Ovary (tissue), 9 donors: Measurements from ENCODE around the gene GJB5. TPM values are rescaled to one million over a fixed set of nuclear protein-coding genes. Genes with fewer than 3 reads are reported as not detected.

Experiments
- DNase-seq, 5 donors: peaks; one replicate each; pipeline ENCODE4 v3.0.0-alpha.2; 2019 to 2020
- H3K27ac ChIP-seq, 2 donors: fragments of 200-600 bp; one replicate each; pipeline versions ENCODE4 v1.5.1 to v1.8.0; 2019 to 2022
- H3K27me3 ChIP-seq: fragments of 200-600 bp; one replicate; pipeline ENCODE4 v1.8.0; 2022
- H3K36me3 ChIP-seq: fragments of 200-600 bp; sonication (generic); one replicate; pipeline ENCODE4 v1.5.1; 2019
- H3K4me1 ChIP-seq: one replicate; pipeline ENCODE4 v1.8.1; 2013; ENCODE audit warnings: mild to moderate bottlenecking, moderate library complexity; ENCODE audit not compliant: insufficient read depth
- H3K4me3 ChIP-seq: fragments of 200-600 bp; sonication (generic); one replicate; pipeline ENCODE4 v1.5.1; 2017
- H3K9me3 ChIP-seq, 2 donors: fragments of 200-600 bp in 1 of 2; sonication (generic) in 1 of 2; one replicate each; pipeline versions ENCODE4 v1.5.1 to v1.8.1; 2013 to 2019; ENCODE audit warnings: mild to moderate bottlenecking in 1 of 2, moderate library complexity in 1 of 2
- EP300 ChIP-seq: sonication (generic); formaldehyde crosslinking; IDR thresholded peaks from one replicate; pipeline ENCODE4 v1.6.1; 2017; ENCODE audit warnings: antibody characterized with exemption
- POLR2A ChIP-seq: fragments of 450-650 bp; IDR thresholded peaks from one replicate; pipeline ENCODE4 v1.6.1; 2017; ENCODE audit warnings: antibody characterized with exemption, mild to moderate bottlenecking, moderate library complexity
- WGBS, 3 donors: extraction: QIAGEN DNeasy Blood & Tissue Kit in 1 of 3; methylation state at CpG; one replicate each; pipeline versions ENCODE4 v1.1.5 to v1.1.7; 2013 to 2017; 5-methylcytosine and 5-hydroxymethylcytosine counted together
- intact Hi-C, 4 donors: fragments of 100-400 bp; cut with DNase I; formaldehyde crosslinking; loops; one replicate each; pipeline versions ENCODE4 v1.11.0 to v1.15.1; 2022 to 2023
- polyA plus RNA-seq, 2 donors: library from polyadenylated mRNA; stranded (reverse); fragments of 200-250 nt in 1 of 2; fragments of 350-450 nt in 1 of 2; fragmentation: Illumina TruSeq in 1 of 2; extraction: RNeasy Lipid Tissue Mini Kit (QIAGEN cat#74804) in 1 of 2; gene quantifications; one replicate each; pipeline ENCODE4 v1.2.3, GENCODE V29; 2013 to 2014
- total RNA-seq, 7 donors: library from RNA; depleted of rRNA in 2 of 7; stranded (reverse); fragments of >200 nt in 2 of 7; fragmentation: NEBNext Ultra II Directional in 3 of 7; extraction: Animal tissue kit (Norgen Biotek cat#: 25700) in 3 of 7; gene quantifications; one replicate each; pipeline versions ENCODE4 v1.1.0 to v1.2.4, GENCODE V29; 2016 to 2023
- TF ChIP-seq, protein P1 (sequence below), 3 donors: fragments of 450-650 bp in 2 of 3; fragments of 200-600 bp in 1 of 3; IDR thresholded peaks; one replicate each; pipeline versions ENCODE4 v1.5.1 to v1.8.0; 2016 to 2022; ENCODE audit warnings: antibody characterized with exemption in 3 of 3, mild to moderate bottlenecking in 1 of 3
- donor health status: DM: no; HTN: no; CAD: no; lungs with moderate emphysema.
- donor health status: DM: no; HTN: no; CAD: no.
- donor health status: Bipolar disorder and iron deficiency.
- donor health status: DM: yes; HTN: yes; CAD: no.
- donor health status: DM: no; HTN: no; CAD: no.
- donor health status: DM: yes; HTN: yes; CAD: no.

Gene GJB5
- total and polyA plus RNA-seq, 9 donors: not detected

DNA sequence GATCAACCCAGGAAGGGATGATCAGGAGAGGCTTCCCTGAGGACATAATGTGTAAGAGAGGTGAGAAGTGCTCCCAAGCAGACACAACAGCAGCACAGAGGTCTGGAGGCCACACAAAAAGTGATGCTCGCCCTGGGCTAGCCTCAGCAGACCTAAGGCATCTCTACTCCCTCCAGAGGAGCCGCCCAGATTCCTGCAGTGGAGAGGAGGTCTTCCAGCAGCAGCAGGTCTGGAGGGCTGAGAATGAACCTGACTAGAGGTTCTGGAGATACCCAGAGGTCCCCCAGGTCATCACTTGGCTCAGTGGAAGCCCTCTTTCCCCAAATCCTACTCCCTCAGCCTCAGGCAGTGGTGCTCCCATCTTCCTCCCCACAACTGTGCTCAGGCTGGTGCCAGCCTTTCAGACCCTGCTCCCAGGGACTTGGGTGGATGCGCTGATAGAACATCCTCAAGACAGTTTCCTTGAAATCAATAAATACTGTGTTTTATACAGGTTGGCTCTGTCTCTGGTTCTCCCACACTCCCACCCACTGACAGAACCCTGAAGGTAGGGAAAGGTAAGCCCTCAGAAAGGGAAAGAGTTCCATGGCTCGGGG is 31.1 kb downstream of the GJB5 start:
- no peak overlapping the region for H3K4me3 ChIP-seq
- DNase-seq: no peak
- WGBS, 3 donors: 55 to 62% (median 55%) methylated on average over 4 of the region's 4 CpGs

GRCh38 chr1:34786521-34787325 is 31.9 kb downstream of the GJB5 start:
- H3K27ac ChIP-seq: no peak overlapping the region
- no peaks in the 10 kb centered on the region for H3K9me3 ChIP-seq
- H3K27me3 ChIP-seq: no peaks in the 10 kb centered on the region
- 48 to 50% (median 49%) methylated on average over 14 of the region's 14 CpGs for WGBS, 3 donors
- no peaks in the 10 kb centered on the region for H3K36me3 ChIP-seq
- H3K4me1 ChIP-seq: no peaks in the 10 kb centered on the region
- no peak overlapping the region for H3K4me3 ChIP-seq
- peak; percentile 43 to 73 (median 53) for DNase-seq
- TF ChIP-seq POLR2A: no peak
- TF ChIP-seq, protein P1, sequence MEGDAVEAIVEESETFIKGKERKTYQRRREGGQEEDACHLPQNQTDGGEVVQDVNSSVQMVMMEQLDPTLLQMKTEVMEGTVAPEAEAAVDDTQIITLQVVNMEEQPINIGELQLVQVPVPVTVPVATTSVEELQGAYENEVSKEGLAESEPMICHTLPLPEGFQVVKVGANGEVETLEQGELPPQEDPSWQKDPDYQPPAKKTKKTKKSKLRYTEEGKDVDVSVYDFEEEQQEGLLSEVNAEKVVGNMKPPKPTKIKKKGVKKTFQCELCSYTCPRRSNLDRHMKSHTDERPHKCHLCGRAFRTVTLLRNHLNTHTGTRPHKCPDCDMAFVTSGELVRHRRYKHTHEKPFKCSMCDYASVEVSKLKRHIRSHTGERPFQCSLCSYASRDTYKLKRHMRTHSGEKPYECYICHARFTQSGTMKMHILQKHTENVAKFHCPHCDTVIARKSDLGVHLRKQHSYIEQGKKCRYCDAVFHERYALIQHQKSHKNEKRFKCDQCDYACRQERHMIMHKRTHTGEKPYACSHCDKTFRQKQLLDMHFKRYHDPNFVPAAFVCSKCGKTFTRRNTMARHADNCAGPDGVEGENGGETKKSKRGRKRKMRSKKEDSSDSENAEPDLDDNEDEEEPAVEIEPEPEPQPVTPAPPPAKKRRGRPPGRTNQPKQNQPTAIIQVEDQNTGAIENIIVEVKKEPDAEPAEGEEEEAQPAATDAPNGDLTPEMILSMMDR (IDR thresholded peaks at IDR 0.05): peak; percentile 21 to 51 (median 42)
- intact Hi-C loops: loop anchor here in 2 of 4 donors (5.0 kb wide), 2 partner anchors 66 to 81 kb away; no protein-coding TSS in a partner anchor

More for the DNA sequence above, 31.1 kb downstream of the GJB5 start:
- intact Hi-C loops: loop anchor here in 2 of 4 donors (5.0 kb wide), 2 partner anchors 66 to 81 kb away; no protein-coding TSS in a partner anchor
- no peaks in the 10 kb centered on the region for H3K9me3 ChIP-seq
- H3K36me3 ChIP-seq: no peaks in the 10 kb centered on the region
- peaks cover 3% of the 10 kb centered on the region for H3K4me1 ChIP-seq
- no peak overlapping the region for H3K27ac ChIP-seq
- TF ChIP-seq EP300: no peak
- TF ChIP-seq, protein P1 (IDR thresholded peaks at IDR 0.05): no peak
- no peaks in the 10 kb centered on the region for H3K27me3 ChIP-seq

DNA sequence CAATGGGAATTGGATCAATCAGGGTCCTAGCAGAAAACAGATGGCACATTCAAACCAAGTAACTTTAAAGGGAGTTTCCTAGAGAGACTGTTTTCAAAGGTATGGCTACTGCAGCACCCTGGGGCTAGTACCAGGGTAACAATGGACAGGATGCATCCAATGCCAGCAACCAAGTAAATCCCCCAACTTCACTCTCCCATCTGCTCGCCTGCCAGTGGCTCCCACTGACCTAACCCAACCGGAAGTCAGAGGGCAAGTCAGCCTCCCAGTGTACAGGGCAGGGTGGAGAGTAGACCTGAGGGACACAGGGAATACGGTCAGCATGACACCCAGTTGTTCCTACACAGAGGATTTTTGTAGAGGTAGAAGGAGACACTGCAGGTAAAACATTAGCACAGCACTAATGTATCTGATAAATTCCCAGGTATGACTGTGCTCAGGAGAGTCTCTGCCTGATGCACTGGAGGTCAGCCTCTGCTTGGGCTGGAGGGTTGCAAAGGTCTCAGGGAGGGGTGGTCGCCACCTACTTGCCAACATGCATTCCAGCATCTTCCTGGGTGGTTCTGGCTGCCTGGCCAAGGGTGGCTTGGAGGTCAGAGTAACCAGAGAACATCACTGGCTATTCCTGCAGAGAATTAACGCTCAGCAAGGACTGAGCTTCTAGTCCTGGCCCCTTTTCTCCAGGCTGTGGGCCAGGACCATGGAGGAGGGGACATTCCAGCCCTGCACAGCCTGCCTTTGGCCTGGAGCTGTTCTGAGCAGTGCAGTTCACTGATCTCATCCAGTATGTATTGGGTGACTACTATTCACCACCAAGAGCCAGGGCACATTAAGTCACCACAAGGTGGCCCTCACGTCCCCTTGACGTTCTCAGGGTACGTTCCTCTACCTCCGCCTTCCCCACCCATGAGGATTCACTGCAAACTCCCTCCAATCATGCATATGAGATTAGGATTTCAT is 32.9 kb downstream of the GJB5 start:
- H3K4me3 ChIP-seq: no peak overlapping the region
- 42 to 52% (median 47%) methylated on average over 9 of the region's 9 CpGs for WGBS, 3 donors
- intact Hi-C loops: loop anchor here in 2 of 4 donors (5.0 kb wide), 2 partner anchors 65 to 80 kb away; no protein-coding TSS in a partner anchor
- H3K27ac ChIP-seq: no peak overlapping the region
- TF ChIP-seq POLR2A (no peak), EP300 (no peak)
- TF ChIP-seq, protein P1 (IDR thresholded peaks at IDR 0.05): no peak
- H3K36me3 ChIP-seq: no peaks in the 10 kb centered on the region
- no peak for DNase-seq
- no peaks in the 10 kb centered on the region for H3K27me3 ChIP-seq
- H3K4me1 ChIP-seq: no peaks in the 10 kb centered on the region
- no peaks in the 10 kb centered on the region for H3K9me3 ChIP-seq

DNA sequence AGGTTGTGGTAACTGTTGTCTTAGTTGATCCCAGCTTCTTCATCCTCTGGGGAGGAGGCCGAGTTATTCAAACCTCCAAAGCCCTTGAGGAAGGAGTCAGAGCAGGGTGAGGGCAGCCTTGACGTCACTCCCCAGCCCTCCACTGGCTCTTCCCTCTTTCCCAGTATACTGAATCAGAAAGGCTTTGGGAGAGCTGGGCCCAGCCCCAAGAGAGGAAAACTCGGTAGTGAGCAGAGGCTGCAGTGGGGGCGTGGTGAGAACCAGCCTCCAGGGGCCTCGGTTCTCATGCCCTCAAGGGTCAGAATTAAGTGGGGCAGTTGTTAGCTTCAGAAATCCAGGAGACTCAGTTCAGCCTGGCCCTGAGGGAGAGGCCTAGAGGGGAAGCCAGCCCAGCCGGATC is 36.1 kb downstream of the GJB5 start:
- DNase-seq: no peak
- 56 to 62% (median 57%) methylated on average over 6 of the region's 6 CpGs for WGBS, 3 donors
- Histone ChIP-seq H3K27me3 (no peaks in the 10 kb centered on the region), H3K4me1 (peaks cover 1% of the 10 kb centered on the region), H3K36me3 (no peaks in the 10 kb centered on the region), H3K4me3 (no peak overlapping the region), H3K9me3 (no peaks in the 10 kb centered on the region), H3K27ac (no peak overlapping the region)
- no peak for TF ChIP-seq POLR2A
- TF ChIP-seq, protein P1 (IDR thresholded peaks at IDR 0.05): no peak
- TF ChIP-seq EP300: no peak
- intact Hi-C loops: loop anchor here in 1 of 4 donors (5.0 kb wide), 1 partner anchor 61 kb away; no protein-coding TSS in a partner anchor
